Endothelial cell of umbilical vein (primary cell): Measurements from ENCODE around the gene RNASE13. TPM values are rescaled to one million over a fixed set of nuclear protein-coding genes. Genes with fewer than 3 reads are reported as not detected.

Experiments used
- BruUV-seq: library from RNA; stranded (reverse); fragments of 400-500 nt; replicated peaks from 2 replicates; lab custom pipeline; 2021; lab: Mats Ljungman, UMichigan
- CTCF ChIA-PET: fragments of 300-600, 350-600 bp; sonication (Branson Sonifier 250); formaldehyde crosslinking; loops from one replicate; lab custom pipeline; 2021; ENCODE audit warnings: antibody characterized with exemption, inconsistent platforms; lab: Charles Lee
- POLR2A ChIA-PET: fragments of 300-600, 350-600 bp; sonication (Branson Sonifier 250); formaldehyde crosslinking; loops from one replicate; lab custom pipeline; 2021; ENCODE audit warnings: antibody characterized with exemption, inconsistent platforms; lab: Charles Lee
- DNase-seq: peaks from one replicate; pipeline ENCODE4 v3.0.0-alpha.2; 2011; ENCODE audit warnings: low read depth, low spot score
- FAIRE-seq: peaks from 2 replicates; lab custom pipeline; 2011; peaks lifted over from hg19 to GRCh38; lab: Jason Lieb, UNC
- H2AFZ ChIP-seq: 2 replicates; pipeline ENCODE4 v1.6.0; 2012; ENCODE audit warnings: low read depth, low read length, control low read depth, inconsistent platforms
- H3K27ac ChIP-seq: 2 replicates; pipeline ENCODE4 v1.5.1; 2011; ENCODE audit warnings: low read depth, mild to moderate bottlenecking, control low read depth, low read length, moderate library complexity; ENCODE audit not compliant: insufficient read depth
- H3K27me3 ChIP-seq, 2 experiments: 2 replicates each; pipeline versions ENCODE4 v1.6.0 to v1.6.1; 2011; ENCODE audit warnings: low read length in 2 of 2, mixed read lengths in 1 of 2; ENCODE audit not compliant: control insufficient read depth in 2 of 2, insufficient read depth in 2 of 2
- H3K36me3 ChIP-seq, 2 experiments: 2 replicates in 1 of 2; 3 replicates in 1 of 2; pipeline ENCODE4 v1.5.1; 2011; ENCODE audit warnings: low read length in 2 of 2, mild to moderate bottlenecking in 1 of 2, moderate library complexity in 1 of 2; ENCODE audit not compliant: control insufficient read depth in 2 of 2, insufficient read depth in 2 of 2; ENCODE audit errors: extremely low read depth in 1 of 2
- H3K4me1 ChIP-seq: 3 replicates; pipeline ENCODE4 v1.5.1; 2011; ENCODE audit warnings: mild to moderate bottlenecking, low read length; ENCODE audit not compliant: control insufficient read depth, insufficient read depth; ENCODE audit errors: extremely low read depth
- H3K4me2 ChIP-seq: 2 replicates; pipeline ENCODE4 v1.6.1; 2011; ENCODE audit warnings: low read length, control low read depth, mixed read lengths; ENCODE audit not compliant: insufficient read depth
- H3K4me3 ChIP-seq, 3 experiments: fragments of 200-600 bp in 1 of 3; sonication (generic), shearing (Covaris generic) in 1 of 3; replicated peaks in 1 of 3; 2 replicates each; pipeline ENCODE4 v1.5.1; 2011 to 2016; ENCODE audit warnings: control low read depth in 3 of 3, low read length in 3 of 3, mild to moderate bottlenecking in 2 of 3, inconsistent platforms in 1 of 3, low read depth in 1 of 3, moderate library complexity in 1 of 3; ENCODE audit not compliant: insufficient read depth in 1 of 3
- H3K79me2 ChIP-seq: 2 replicates; pipeline ENCODE4 v1.6.0; 2012; ENCODE audit warnings: low read length, inconsistent platforms; ENCODE audit not compliant: control insufficient read depth, insufficient read depth
- H3K9ac ChIP-seq: replicated peaks from 2 replicates; pipeline ENCODE3; 2011; ENCODE audit warnings: low read length, control low read depth; ENCODE audit not compliant: insufficient read depth; ENCODE audit errors: extremely low read depth
- H3K9me1 ChIP-seq: replicated peaks from 3 replicates; pipeline ENCODE4 v1.6.0; 2011; ENCODE audit warnings: mild to moderate bottlenecking, low read length; ENCODE audit not compliant: control insufficient read depth, insufficient read depth; ENCODE audit errors: extremely low read depth
- H3K9me3 ChIP-seq: replicated peaks from 2 replicates; pipeline ENCODE4 v1.5.1; 2012; ENCODE audit warnings: low read length, inconsistent platforms; ENCODE audit not compliant: control insufficient read depth, insufficient read depth
- H4K20me1 ChIP-seq: replicated peaks from 2 replicates; pipeline ENCODE3; 2011; ENCODE audit warnings: mild to moderate bottlenecking, low read length; ENCODE audit not compliant: control insufficient read depth, insufficient read depth; ENCODE audit errors: extremely low read depth
- CTCF ChIP-seq, 2 donors: IDR thresholded peaks; 1 replicate in 1 of 2; 2 replicates in 1 of 2; pipeline ENCODE4 v1.5.1; 2011; ENCODE audit warnings: low read length in 2 of 2, mild to moderate bottlenecking in 2 of 2, moderate library complexity in 2 of 2, control low read depth in 1 of 2, inconsistent platforms in 1 of 2, low read depth in 1 of 2; ENCODE audit not compliant: insufficient read depth in 1 of 2; ENCODE audit errors: extremely low read depth in 1 of 2
- EZH2 ChIP-seq: IDR thresholded peaks from 2 replicates; pipeline ENCODE4 v1.6.1; 2012; ENCODE audit warnings: borderline replicate concordance, low read depth, mild to moderate bottlenecking, moderate library complexity, low read length, inconsistent platforms; ENCODE audit not compliant: severe bottlenecking
- FOS ChIP-seq: IDR thresholded peaks from 2 replicates; pipeline ENCODE4 v1.6.1; 2011; ENCODE audit warnings: mild to moderate bottlenecking, low read length, moderate library complexity, borderline replicate concordance; ENCODE audit not compliant: insufficient read depth
- GATA2 ChIP-seq: IDR thresholded peaks from 2 replicates; pipeline ENCODE4 v1.7.0; 2011; ENCODE audit warnings: low read depth, mild to moderate bottlenecking, moderate library complexity, mixed read lengths, low read length; ENCODE audit not compliant: insufficient read length, insufficient read depth
- JUN ChIP-seq: IDR thresholded peaks from 2 replicates; pipeline ENCODE4 v1.6.1; 2011; ENCODE audit warnings: borderline replicate concordance, low read depth; ENCODE audit not compliant: insufficient read length, insufficient read depth
- MAX ChIP-seq: IDR thresholded peaks from 2 replicates; pipeline ENCODE4 v1.6.1; 2011; ENCODE audit not compliant: insufficient read depth, insufficient read length
- MYC ChIP-seq: IDR thresholded peaks from one replicate; pipeline ENCODE4 v1.6.1; 2011; ENCODE audit warnings: mild to moderate bottlenecking, low read depth, low read length
- POLR2A ChIP-seq: IDR thresholded peaks from 2 replicates; pipeline ENCODE4 v1.6.1; 2012; ENCODE audit warnings: low read depth, mild to moderate bottlenecking, control low read depth, low read length
- POLR2AphosphoS5 ChIP-seq: IDR thresholded peaks from 2 replicates; pipeline ENCODE4 v1.6.1; 2012; ENCODE audit warnings: low read depth, mild to moderate bottlenecking, control low read depth, low read length, moderate library complexity; ENCODE audit not compliant: insufficient read depth
- dilution Hi-C: fragments of 300-500 bp; cut with MboI; formaldehyde crosslinking; loops from one replicate; pipeline ENCODE4 v1.15.0; 2019; ENCODE audit warnings: low sequenced_read_pairs; ENCODE audit not compliant: extremely low pct_ligation_motif_present
- intact Hi-C: fragments of 100-400 bp; cut with micrococcal nuclease; formaldehyde crosslinking; loops from one replicate; pipeline ENCODE4 v1.10.0; 2022
- polyA plus RNA-seq, 4 experiments: library from polyadenylated mRNA; depleted of rRNA in 3 of 4; stranded (reverse) in 3 of 4; unstranded in 1 of 4; fragments of >200 nt; gene quantifications; 2 replicates each; pipeline versions ENCODE4 v1.2.1 to v1.2.3, GENCODE V29; 2011 to 2012; ENCODE audit warnings: missing spikeins in 1 of 4
- total RNA-seq: library from RNA; stranded (reverse); gene quantifications from 2 replicates; pipeline ENCODE4 v1.2.3, GENCODE V29; 2021

Gene RNASE13
- total and polyA plus RNA-seq, 2 donors (not counting 3 experiments of a cell fraction or from before 2014, with no cell fraction given), result not detected

DNA sequence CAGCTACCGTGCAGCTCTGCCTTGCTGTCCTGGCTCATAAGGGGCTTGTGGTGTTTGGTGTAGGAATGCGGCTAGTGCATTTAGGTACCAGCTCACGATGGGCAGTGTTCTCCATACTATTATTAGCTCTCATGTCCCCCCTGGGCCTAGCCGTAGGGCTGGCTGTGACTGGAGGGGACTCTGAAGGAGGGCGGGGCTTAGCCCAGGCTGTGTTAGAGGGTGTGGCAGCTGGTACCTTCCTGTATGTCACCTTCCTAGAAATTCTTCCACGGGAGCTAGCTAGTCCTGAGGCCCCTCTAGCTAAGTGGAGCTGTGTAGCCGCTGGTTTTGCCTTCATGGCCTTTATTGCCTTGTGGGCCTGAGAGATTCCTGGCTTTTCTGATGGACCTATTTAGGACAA, 33.4 kb downstream of the RNASE13 start:
- no peak overlapping the region for H3K4me3 ChIP-seq
- no peaks in the 10 kb centered on the region for H3K9me1 ChIP-seq
- ChIA-PET CTCF (interaction anchor here (1.1 to 1.4 kb wide), 2 partner anchors 14 to 67 kb away, joined by 3 to 5 read pairs; no protein-coding TSS in a partner anchor), POLR2A (no interaction called here)
- H3K79me2 ChIP-seq, result no peaks in the 10 kb centered on the region
- H3K9ac ChIP-seq, result no peak overlapping the region
- H3K4me2 ChIP-seq, result no peak overlapping the region
- H3K4me1 ChIP-seq, result no peaks in the 10 kb centered on the region
- H4K20me1 ChIP-seq, result no peaks in the 10 kb centered on the region
- TF ChIP-seq POLR2AphosphoS5, result no peak
- TF ChIP-seq FOS, result no peak
- TF ChIP-seq POLR2A, result no peak
- TF ChIP-seq GATA2, result no peak
- TF ChIP-seq CTCF (IDR thresholded peaks at IDR 0.05; ENCODE audit: extremely low read depth in 1 of 2, insufficient read depth in 1 of 2, low read depth in 1 of 2, low read length in 2 of 2), result no peak
- no peak for TF ChIP-seq EZH2
- TF ChIP-seq MAX, result no peak
- no peak for TF ChIP-seq JUN
- TF ChIP-seq MYC, result no peak
- dilution Hi-C loops (no loop called here), intact Hi-C loops (no loop called here)
- BruUV-seq, result no TSS peak
- H3K27ac ChIP-seq, result no peak overlapping the region
- H3K36me3 ChIP-seq, result peaks cover 3 to 4% of the 10 kb centered on the region in 2 experiments
- no peaks in the 10 kb centered on the region for H3K9me3 ChIP-seq
- H2AFZ ChIP-seq, result no peak overlapping the region
- no peaks in the 10 kb centered on the region for H3K27me3 ChIP-seq
- DNase-seq (no peak), FAIRE-seq (no peak)
